ENCODE data around the gene OSGIN1.

GRCh38 chr16:83913245-83913633, 39.8 kb upstream of the OSGIN1 start:
- TF ChIP-seq CTCF (IDR thresholded peaks at IDR 0.05), result no peak
- no peak for TF ChIP-seq POLR2AphosphoS5 (IDR thresholded peaks at IDR 0.05)

All from prostate gland (tissue), 2 donors.